Keratinocyte (primary cell): ENCODE results near the gene TMEM94. TPM values are rescaled to one million over a fixed set of nuclear protein-coding genes. Genes with fewer than 3 reads are reported as not detected.

Experiments used
- DNase-seq: peaks from one replicate; pipeline ENCODE4 v3.0.0-alpha.2; 2011; ENCODE audit warnings: low read depth, missing footprints, low spot score
- FAIRE-seq: peaks from 2 replicates; lab custom pipeline; 2011; peaks lifted over from hg19 to GRCh38; lab: Jason Lieb, UNC
- H2AFZ ChIP-seq: 2 replicates; pipeline ENCODE4 v1.6.0; 2012; ENCODE audit warnings: low read length, control low read depth, inconsistent platforms; ENCODE audit not compliant: control insufficient read depth
- H3K27ac ChIP-seq: 2 replicates; pipeline ENCODE4 v1.5.1; 2011; ENCODE audit warnings: low read length; ENCODE audit not compliant: control insufficient read depth, insufficient read depth
- H3K27me3 ChIP-seq: 3 replicates; pipeline ENCODE4 v1.6.0; 2011; ENCODE audit warnings: low read length; ENCODE audit not compliant: control insufficient read depth, insufficient read depth; ENCODE audit errors: extremely low read depth
- H3K36me3 ChIP-seq, 2 experiments: 2 replicates in 1 of 2; 3 replicates in 1 of 2; pipeline ENCODE4 v1.5.1; 2011; ENCODE audit warnings: low read length in 2 of 2, mild to moderate bottlenecking in 1 of 2; ENCODE audit not compliant: control insufficient read depth in 2 of 2, insufficient read depth in 2 of 2; ENCODE audit errors: extremely low read depth in 1 of 2
- H3K4me1 ChIP-seq: 3 replicates; pipeline ENCODE4 v1.5.1; 2011; ENCODE audit warnings: low read length; ENCODE audit not compliant: control insufficient read depth, insufficient read depth; ENCODE audit errors: extremely low read depth
- H3K4me2 ChIP-seq: 3 replicates; pipeline ENCODE4 v1.6.0; 2011; ENCODE audit warnings: low read depth, low read length; ENCODE audit not compliant: control insufficient read depth, insufficient read depth; ENCODE audit errors: extremely low read depth
- H3K4me3 ChIP-seq, 3 experiments: fragments of 200-600 bp in 1 of 3; sonication (generic) in 1 of 3; 2 replicates in 2 of 3; 3 replicates in 1 of 3; pipeline ENCODE4 v1.5.1; 2011 to 2016; ENCODE audit warnings: low read length in 3 of 3, mild to moderate bottlenecking in 3 of 3, control low read depth in 2 of 3, inconsistent platforms in 1 of 3, low read depth in 1 of 3, mixed read lengths in 1 of 3, mixed run types in 1 of 3, moderate library complexity in 1 of 3; ENCODE audit not compliant: control insufficient read depth in 2 of 3, insufficient read depth in 2 of 3; ENCODE audit errors: extremely low read depth in 1 of 3
- H3K79me2 ChIP-seq: 2 replicates; pipeline ENCODE4 v1.6.0; 2012; ENCODE audit warnings: low read length; ENCODE audit not compliant: control insufficient read depth, insufficient read depth
- H3K9ac ChIP-seq: 3 replicates; pipeline ENCODE4 v1.6.0; 2011; ENCODE audit warnings: low read length; ENCODE audit not compliant: control insufficient read depth, insufficient read depth; ENCODE audit errors: extremely low read depth
- H3K9me1 ChIP-seq: 3 replicates; pipeline ENCODE4 v1.6.0; 2011; ENCODE audit warnings: low read length; ENCODE audit not compliant: control insufficient read depth, insufficient read depth; ENCODE audit errors: extremely low read depth
- H3K9me3 ChIP-seq: 2 replicates; pipeline ENCODE4 v1.5.1; 2012; ENCODE audit warnings: low read depth, low read length; ENCODE audit not compliant: control insufficient read depth
- H4K20me1 ChIP-seq: 3 replicates; pipeline ENCODE4 v1.6.0; 2011; ENCODE audit warnings: low read length; ENCODE audit not compliant: control insufficient read depth, insufficient read depth; ENCODE audit errors: extremely low read depth
- EZH2 ChIP-seq: IDR thresholded peaks from one replicate; pipeline ENCODE4 v1.6.1; 2012; ENCODE audit warnings: inconsistent platforms, mild to moderate bottlenecking, low read length, moderate library complexity
- dilution Hi-C: fragments of 300-500 bp; cut with MboI; formaldehyde crosslinking; loops from one replicate; pipeline ENCODE4 v1.7.0; 2020; ENCODE audit warnings: low sequenced_read_pairs; ENCODE audit not compliant: extremely low pct_ligation_motif_present
- polyA plus RNA-seq, 5 experiments: library from polyadenylated mRNA; depleted of rRNA in 3 of 5; stranded (reverse) in 3 of 5; stranded (forward) in 1 of 5; unstranded in 1 of 5; fragments of >200 nt; gene quantifications; 1 replicate in 1 of 5; 2 replicates in 3 of 5; 3 replicates in 1 of 5; pipeline versions ENCODE4 v1.2.1 to v1.2.3, GENCODE V29; 2011 to 2012; ENCODE audit warnings: missing spikeins in 2 of 5, low read depth in 1 of 5, low replicate concordance in 1 of 5
- TF ChIP-seq, protein P1 (sequence below), 3 experiments: IDR thresholded peaks in 1 of 3; conservative IDR thresholded peaks in 1 of 3; optimal IDR thresholded peaks in 1 of 3; 2 replicates in 2 of 3; 3 replicates in 1 of 3; pipeline versions ENCODE3 to v1.5.1; 2011; ENCODE audit warnings: low read length in 3 of 3, mild to moderate bottlenecking in 3 of 3, moderate library complexity in 2 of 3, control low read depth in 1 of 3, inconsistent platforms in 1 of 3; ENCODE audit not compliant: insufficient read depth in 2 of 3; ENCODE audit errors: extremely low read depth in 1 of 3

Gene TMEM94
- polyA plus RNA-seq, 1 donor (not counting 4 experiments of a cell fraction or from before 2014, with no cell fraction given), result 13.6 TPM

DNA sequence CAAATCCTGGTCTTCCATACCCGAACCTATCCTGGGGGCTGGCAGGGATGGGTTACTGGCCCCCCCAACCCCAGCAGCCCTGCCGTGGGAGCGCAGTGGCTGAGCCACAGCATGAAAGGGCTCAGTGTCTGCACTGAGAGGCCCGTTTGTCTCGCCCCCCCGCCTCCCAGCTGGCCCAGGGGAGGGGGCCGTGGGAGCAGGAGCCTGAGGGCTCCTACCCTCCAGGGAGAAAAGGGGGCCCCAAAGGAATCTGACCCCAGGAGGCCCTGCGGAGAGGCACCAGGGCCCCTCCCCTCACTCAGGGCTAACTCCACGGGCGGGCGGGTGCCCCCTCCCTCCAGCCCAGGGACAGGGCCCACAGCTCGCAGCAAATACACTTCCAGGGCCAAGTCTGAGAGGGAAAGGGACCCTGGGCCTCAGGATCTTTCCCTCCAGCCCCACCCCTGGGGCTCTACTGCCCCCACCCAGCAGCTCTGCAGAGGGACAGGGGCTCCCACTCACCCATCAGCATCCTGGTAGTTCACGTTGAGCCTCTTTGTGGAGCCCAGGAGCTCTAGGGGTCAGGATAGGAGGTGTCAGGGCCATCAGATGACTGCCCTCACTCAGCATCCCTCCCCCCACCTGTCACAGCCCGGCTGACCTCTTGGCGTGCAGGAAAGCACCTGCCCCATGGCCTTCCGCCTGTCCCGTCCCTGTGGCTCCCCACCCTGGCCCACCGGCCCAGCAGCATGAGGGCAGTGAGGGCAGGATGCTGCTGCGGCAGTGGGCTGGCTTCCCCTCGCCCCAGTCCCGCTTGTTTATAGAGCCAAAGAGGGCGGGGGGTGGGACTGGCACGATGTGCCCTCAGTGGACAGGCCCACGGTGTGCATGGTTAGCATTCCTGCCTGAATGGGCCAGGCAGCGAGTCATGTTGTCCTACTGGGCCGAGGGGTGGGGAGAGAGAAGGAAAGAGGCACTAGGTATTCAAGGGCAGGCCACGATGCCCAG is 51.6 kb downstream of the TMEM94 start:
- H3K79me2 ChIP-seq, result peaks cover 13% of the 10 kb centered on the region
- H3K9me3 ChIP-seq, result no peaks in the 10 kb centered on the region
- dilution Hi-C loops, result no loop called here
- no peak for TF ChIP-seq EZH2
- TF ChIP-seq, protein P1, sequence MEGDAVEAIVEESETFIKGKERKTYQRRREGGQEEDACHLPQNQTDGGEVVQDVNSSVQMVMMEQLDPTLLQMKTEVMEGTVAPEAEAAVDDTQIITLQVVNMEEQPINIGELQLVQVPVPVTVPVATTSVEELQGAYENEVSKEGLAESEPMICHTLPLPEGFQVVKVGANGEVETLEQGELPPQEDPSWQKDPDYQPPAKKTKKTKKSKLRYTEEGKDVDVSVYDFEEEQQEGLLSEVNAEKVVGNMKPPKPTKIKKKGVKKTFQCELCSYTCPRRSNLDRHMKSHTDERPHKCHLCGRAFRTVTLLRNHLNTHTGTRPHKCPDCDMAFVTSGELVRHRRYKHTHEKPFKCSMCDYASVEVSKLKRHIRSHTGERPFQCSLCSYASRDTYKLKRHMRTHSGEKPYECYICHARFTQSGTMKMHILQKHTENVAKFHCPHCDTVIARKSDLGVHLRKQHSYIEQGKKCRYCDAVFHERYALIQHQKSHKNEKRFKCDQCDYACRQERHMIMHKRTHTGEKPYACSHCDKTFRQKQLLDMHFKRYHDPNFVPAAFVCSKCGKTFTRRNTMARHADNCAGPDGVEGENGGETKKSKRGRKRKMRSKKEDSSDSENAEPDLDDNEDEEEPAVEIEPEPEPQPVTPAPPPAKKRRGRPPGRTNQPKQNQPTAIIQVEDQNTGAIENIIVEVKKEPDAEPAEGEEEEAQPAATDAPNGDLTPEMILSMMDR (optimal IDR thresholded peaks at IDR 0.05 in 1 of 3, IDR thresholded peaks at IDR 0.05 in 1 of 3, conservative IDR thresholded peaks at IDR 0.05 in 1 of 3; ENCODE audit: extremely low read depth in 1 of 3, insufficient read depth in 2 of 3, low read length in 3 of 3), result no peak
- H3K9me1 ChIP-seq, result no peaks in the 10 kb centered on the region
- no peak overlapping the region for H3K4me3 ChIP-seq
- FAIRE-seq, result no peak
- no peak overlapping the region for H3K4me2 ChIP-seq
- H3K9ac ChIP-seq, result no peak overlapping the region
- H3K36me3 ChIP-seq, result peaks cover 10 to 22% of the 10 kb centered on the region in 2 experiments
- no peak overlapping the region for H3K27ac ChIP-seq
- peaks cover 18% of the 10 kb centered on the region for H3K4me1 ChIP-seq
- no peaks in the 10 kb centered on the region for H3K27me3 ChIP-seq
- no peak for DNase-seq
- H2AFZ ChIP-seq, result no peak overlapping the region
- peaks cover 3% of the 10 kb centered on the region for H4K20me1 ChIP-seq

DNA sequence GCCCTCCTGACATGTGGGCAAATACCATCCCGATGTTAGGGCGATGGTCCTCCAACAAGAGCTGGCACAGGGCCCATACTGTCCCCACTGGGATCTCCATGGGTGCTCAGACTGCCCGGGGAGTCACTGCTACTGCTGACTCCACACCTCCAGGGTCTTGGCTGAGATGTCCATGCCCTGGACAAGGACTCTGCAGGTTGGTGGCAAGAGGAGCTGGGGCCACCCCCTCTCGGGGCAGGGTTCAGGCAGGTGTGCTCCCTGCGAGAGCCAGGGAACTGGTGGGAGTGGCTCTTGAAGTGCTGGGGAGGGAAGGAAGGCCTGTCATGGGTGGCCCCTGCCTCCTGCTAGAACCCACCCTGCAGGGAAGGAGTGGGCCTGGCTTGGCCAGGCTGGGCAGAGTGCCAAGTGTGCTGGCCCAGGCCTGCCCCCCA is 52.5 kb downstream of the TMEM94 start:
- Histone ChIP-seq H3K4me2 (no peak overlapping the region), H3K9ac (no peak overlapping the region), H3K4me1 (peaks cover 24% of the 10 kb centered on the region), H4K20me1 (peaks cover 5% of the 10 kb centered on the region), H3K79me2 (peaks cover 18% of the 10 kb centered on the region), H3K27ac (no peak overlapping the region), H2AFZ (no peak overlapping the region), H3K9me1 (peaks cover 2% of the 10 kb centered on the region), H3K4me3 (no peak overlapping the region), H3K27me3 (no peaks in the 10 kb centered on the region), H3K9me3 (no peaks in the 10 kb centered on the region), H3K36me3 (peaks cover 9 to 27% of the 10 kb centered on the region in 2 experiments)
- dilution Hi-C loops, result no loop called here
- TF ChIP-seq, protein P1 (optimal IDR thresholded peaks at IDR 0.05 in 1 of 3, IDR thresholded peaks at IDR 0.05 in 1 of 3, conservative IDR thresholded peaks at IDR 0.05 in 1 of 3; ENCODE audit: extremely low read depth in 1 of 3, insufficient read depth in 2 of 3, low read length in 3 of 3), result no peak
- TF ChIP-seq EZH2, result no peak
- DNase-seq (no peak), FAIRE-seq (no peak)
